ENCODE measurements around the gene CARM1. TPM values are rescaled to one million over a fixed set of nuclear protein-coding genes. Genes with fewer than 3 reads are reported as not detected.
A peak's percentile ranks its signal among the peaks of the same experiment; 100 is the strongest.

Gene CARM1
- total RNA-seq, 3 donors from 2014 or later (not counting 1 experiment from before 2014, with no cell fraction given) = 13.4 to 21.3 (median 19.8) TPM

DNA sequence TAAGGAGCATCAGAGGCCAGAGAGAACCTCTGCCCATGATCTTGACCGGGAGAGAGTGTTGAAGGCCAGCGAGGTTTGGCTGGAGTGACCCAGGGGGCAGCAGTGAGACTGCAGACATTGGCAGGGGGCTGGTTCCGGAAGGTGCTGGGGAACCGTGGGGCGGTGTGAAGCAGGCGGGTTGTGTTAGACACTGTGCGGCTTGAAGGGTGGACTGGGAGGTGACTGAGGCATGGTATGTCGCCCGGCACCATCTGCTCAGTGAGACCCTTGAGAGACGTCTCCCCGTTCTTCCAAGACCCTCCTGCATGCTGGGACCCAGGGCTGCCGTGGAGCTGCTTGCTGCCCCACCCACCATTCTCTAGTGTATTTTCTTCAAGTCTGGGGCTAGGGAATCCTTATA, 24.6 kb downstream of the CARM1 start:
- H3K27ac ChIP-seq (ENCODE audit: low read length) = no peak overlapping the region
- H3K27ac Mint-ChIP-seq = no peak overlapping the region
- no peaks in the 10 kb centered on the region for H3K9me3 Mint-ChIP-seq
- TF ChIP-seq, protein P1, sequence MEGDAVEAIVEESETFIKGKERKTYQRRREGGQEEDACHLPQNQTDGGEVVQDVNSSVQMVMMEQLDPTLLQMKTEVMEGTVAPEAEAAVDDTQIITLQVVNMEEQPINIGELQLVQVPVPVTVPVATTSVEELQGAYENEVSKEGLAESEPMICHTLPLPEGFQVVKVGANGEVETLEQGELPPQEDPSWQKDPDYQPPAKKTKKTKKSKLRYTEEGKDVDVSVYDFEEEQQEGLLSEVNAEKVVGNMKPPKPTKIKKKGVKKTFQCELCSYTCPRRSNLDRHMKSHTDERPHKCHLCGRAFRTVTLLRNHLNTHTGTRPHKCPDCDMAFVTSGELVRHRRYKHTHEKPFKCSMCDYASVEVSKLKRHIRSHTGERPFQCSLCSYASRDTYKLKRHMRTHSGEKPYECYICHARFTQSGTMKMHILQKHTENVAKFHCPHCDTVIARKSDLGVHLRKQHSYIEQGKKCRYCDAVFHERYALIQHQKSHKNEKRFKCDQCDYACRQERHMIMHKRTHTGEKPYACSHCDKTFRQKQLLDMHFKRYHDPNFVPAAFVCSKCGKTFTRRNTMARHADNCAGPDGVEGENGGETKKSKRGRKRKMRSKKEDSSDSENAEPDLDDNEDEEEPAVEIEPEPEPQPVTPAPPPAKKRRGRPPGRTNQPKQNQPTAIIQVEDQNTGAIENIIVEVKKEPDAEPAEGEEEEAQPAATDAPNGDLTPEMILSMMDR (IDR thresholded peaks at IDR 0.05) = no peak
- ATAC-seq (no peak), DNase-seq (no peak)
- H3K4me1 ChIP-seq (ENCODE audit: control insufficient read depth, insufficient read depth, low read length) = no peaks in the 10 kb centered on the region
- H3K4me3 ChIP-seq (ENCODE audit: low read length) = no peak overlapping the region
- 96% methylated on average over 12 of the region's 12 CpGs for WGBS (ENCODE audit: insufficient coverage)
- H3K9me3 ChIP-seq (ENCODE audit: control insufficient read depth, insufficient read depth, low read length) = no peaks in the 10 kb centered on the region
- no peaks in the 10 kb centered on the region for H3K27me3 ChIP-seq (ENCODE audit: control insufficient read depth, insufficient read depth, low read length)
- H3K27me3 Mint-ChIP-seq (ENCODE audit: low read depth in 2 of 2) = no peaks in the 10 kb centered on the region
- no peak overlapping the region for H3K4me3 Mint-ChIP-seq
- intact Hi-C loops (cut with micrococcal nuclease) = no loop called here
- peaks cover 7 to 10% of the 10 kb centered on the region in 2 donors for H3K4me1 Mint-ChIP-seq
- no peaks in the 10 kb centered on the region for H3K36me3 ChIP-seq (ENCODE audit: control insufficient read depth, insufficient read depth, low read length)
- H3K36me3 Mint-ChIP-seq = no peaks in the 10 kb centered on the region

DNA sequence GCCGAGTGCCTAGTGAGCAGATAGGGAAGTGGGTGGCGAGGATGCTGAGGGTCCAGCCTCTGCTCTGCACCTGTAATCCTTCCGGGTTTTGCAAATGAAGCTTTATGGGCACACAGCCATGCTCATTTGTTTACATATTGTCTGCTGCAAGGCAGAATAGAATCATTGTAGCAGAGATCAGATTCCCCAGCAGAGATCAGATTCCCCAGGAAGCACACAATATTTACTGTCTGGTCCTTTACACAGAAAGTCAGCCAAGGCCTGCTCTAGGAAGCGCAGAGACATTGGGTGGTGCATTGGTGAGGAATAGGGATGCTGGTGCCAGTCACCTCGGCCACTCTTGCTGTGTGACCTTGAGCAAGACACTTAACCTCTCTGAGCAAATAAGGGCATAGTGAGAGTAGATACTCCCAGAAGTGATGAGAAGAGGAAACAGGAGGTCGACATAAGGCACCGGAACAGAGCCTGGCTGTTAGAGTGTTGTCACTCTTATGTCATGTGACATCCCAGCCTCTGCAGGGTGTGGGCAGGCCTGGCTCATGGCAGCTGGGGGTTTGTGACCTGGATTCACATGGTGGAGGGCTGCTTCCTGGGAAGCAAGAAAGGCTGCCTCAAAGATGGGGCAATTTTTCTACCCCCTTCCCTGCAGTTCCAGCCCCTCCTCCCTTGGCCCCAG, 25.6 kb downstream of the CARM1 start:
- Histone ChIP-seq H3K4me1 (ENCODE audit: control insufficient read depth, insufficient read depth, low read length) (no peaks in the 10 kb centered on the region), H3K36me3 (ENCODE audit: control insufficient read depth, insufficient read depth, low read length) (no peaks in the 10 kb centered on the region), H3K27ac (ENCODE audit: low read length) (no peak overlapping the region), H3K27me3 (ENCODE audit: control insufficient read depth, insufficient read depth, low read length) (no peaks in the 10 kb centered on the region), H3K4me3 (ENCODE audit: low read length) (no peak overlapping the region), H3K9me3 (ENCODE audit: control insufficient read depth, insufficient read depth, low read length) (no peaks in the 10 kb centered on the region)
- intact Hi-C loops (cut with micrococcal nuclease) = no loop called here
- peak overlapping the region in 1 of 2 donors; percentile 42 for H3K27ac Mint-ChIP-seq
- peak in 2 of 3 donors; percentile 44 to 54 for ATAC-seq
- TF ChIP-seq, protein P1 (IDR thresholded peaks at IDR 0.05) = no peak
- H3K9me3 Mint-ChIP-seq = no peaks in the 10 kb centered on the region
- 80% methylated on average over 7 of the region's 7 CpGs for WGBS (ENCODE audit: insufficient coverage)
- no peak for DNase-seq
- H3K36me3 Mint-ChIP-seq = no peaks in the 10 kb centered on the region
- H3K27me3 Mint-ChIP-seq (ENCODE audit: low read depth in 2 of 2) = no peaks in the 10 kb centered on the region
- H3K4me3 Mint-ChIP-seq = no peak overlapping the region
- peaks cover 7 to 10% of the 10 kb centered on the region in 2 donors for H3K4me1 Mint-ChIP-seq

DNA sequence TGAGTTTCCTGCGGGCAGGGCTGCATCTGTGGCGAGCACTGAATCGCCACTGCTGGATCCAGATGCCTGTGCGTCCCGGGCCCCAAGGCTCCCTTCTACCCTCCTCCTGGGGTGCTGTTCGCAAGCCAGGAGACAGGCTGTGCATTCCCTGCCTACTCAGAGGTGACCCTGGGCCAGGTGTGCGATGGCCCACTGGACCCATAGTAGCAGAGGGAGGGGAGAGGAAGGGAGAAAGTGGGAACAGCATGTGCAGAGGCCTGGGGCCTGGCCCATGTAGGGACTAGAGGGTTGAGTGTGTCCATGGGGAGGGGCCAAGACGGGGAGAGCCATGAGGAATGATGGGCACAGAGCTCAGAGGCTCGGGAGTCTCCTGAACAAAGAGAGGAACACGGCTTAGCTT, 27.3 kb downstream of the CARM1 start:
- WGBS (ENCODE audit: insufficient coverage) = 93% methylated on average over 10 of the region's 10 CpGs
- Mint-ChIP-seq H3K36me3 (no peaks in the 10 kb centered on the region), H3K4me1 (peaks cover 7 to 10% of the 10 kb centered on the region in 2 donors), H3K4me3 (no peak overlapping the region), H3K9me3 (no peaks in the 10 kb centered on the region), H3K27me3 (ENCODE audit: low read depth in 2 of 2) (no peaks in the 10 kb centered on the region), H3K27ac (no peak overlapping the region)
- H3K27ac ChIP-seq (ENCODE audit: low read length) = no peak overlapping the region
- intact Hi-C loops (cut with micrococcal nuclease) = no loop called here
- H3K36me3 ChIP-seq (ENCODE audit: control insufficient read depth, insufficient read depth, low read length) = no peaks in the 10 kb centered on the region
- no peaks in the 10 kb centered on the region for H3K27me3 ChIP-seq (ENCODE audit: control insufficient read depth, insufficient read depth, low read length)
- H3K4me1 ChIP-seq (ENCODE audit: control insufficient read depth, insufficient read depth, low read length) = no peaks in the 10 kb centered on the region
- H3K9me3 ChIP-seq (ENCODE audit: control insufficient read depth, insufficient read depth, low read length) = no peaks in the 10 kb centered on the region
- DNase-seq (no peak), ATAC-seq (no peak)
- no peak overlapping the region for H3K4me3 ChIP-seq (ENCODE audit: low read length)
- TF ChIP-seq, protein P1 (IDR thresholded peaks at IDR 0.05) = no peak

DNA sequence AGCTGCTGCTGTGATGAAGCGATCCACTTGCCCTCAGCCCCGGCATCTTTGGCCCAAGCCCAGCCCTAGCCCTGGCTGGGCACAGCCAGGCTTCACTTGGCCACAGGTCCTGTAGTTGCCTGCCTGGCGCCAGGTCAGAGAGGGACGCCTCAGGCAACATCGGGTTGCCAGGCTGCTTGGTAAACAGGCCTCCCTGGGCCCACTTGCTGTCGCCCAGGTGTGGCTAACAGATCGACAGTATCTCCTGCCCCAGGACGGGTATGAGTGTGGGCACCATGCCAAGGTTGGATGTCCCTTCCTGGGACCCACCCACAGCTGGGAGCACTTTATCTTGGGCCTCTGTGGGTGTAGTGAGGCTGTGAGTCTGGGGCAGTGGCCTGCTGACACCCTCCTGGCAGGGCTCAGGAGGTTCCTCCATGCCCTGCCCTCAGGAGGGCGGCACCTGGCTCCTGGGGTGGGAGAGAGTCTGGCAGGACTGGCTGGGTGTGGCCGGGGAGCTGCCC, 27.8 kb downstream of the CARM1 start:
- intact Hi-C loops (cut with micrococcal nuclease) = no loop called here
- Mint-ChIP-seq H3K36me3 (no peaks in the 10 kb centered on the region), H3K9me3 (no peaks in the 10 kb centered on the region), H3K27me3 (ENCODE audit: low read depth in 2 of 2) (no peaks in the 10 kb centered on the region), H3K4me1 (peaks cover 7 to 10% of the 10 kb centered on the region in 2 donors), H3K4me3 (no peak overlapping the region), H3K27ac (no peak overlapping the region)
- DNase-seq (no peak), ATAC-seq (no peak)
- H3K36me3 ChIP-seq (ENCODE audit: control insufficient read depth, insufficient read depth, low read length) = no peaks in the 10 kb centered on the region
- H3K27me3 ChIP-seq (ENCODE audit: control insufficient read depth, insufficient read depth, low read length) = no peaks in the 10 kb centered on the region
- no peak overlapping the region for H3K4me3 ChIP-seq (ENCODE audit: low read length)
- WGBS (ENCODE audit: insufficient coverage) = 94% methylated on average over 10 of the region's 10 CpGs
- TF ChIP-seq, protein P1 (IDR thresholded peaks at IDR 0.05) = no peak
- no peaks in the 10 kb centered on the region for H3K4me1 ChIP-seq (ENCODE audit: control insufficient read depth, insufficient read depth, low read length)
- no peaks in the 10 kb centered on the region for H3K9me3 ChIP-seq (ENCODE audit: control insufficient read depth, insufficient read depth, low read length)
- no peak overlapping the region for H3K27ac ChIP-seq (ENCODE audit: low read length)

All from natural killer cell (primary cell).